ENCODE data around the gene CLEC3B.

DNA sequence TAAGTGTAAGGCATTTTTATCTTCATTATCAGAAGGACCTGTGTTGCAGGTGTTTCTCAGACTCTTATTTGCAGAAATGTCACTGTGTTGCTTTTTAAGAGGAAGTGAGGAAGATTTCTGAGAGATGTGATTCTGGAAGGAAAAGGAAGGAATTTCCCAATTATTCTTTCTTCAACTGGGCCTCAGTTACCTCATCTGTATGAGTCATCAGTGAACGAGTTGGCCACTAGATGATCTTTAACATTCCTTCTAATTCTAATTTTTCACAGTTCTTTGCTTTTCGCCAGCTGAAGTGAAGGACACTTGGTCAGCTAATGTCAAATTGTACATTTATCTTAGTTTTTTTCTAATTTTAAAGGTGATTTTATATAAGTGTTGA, 28.9 kb downstream of the CLEC3B start:
- no peak for TF ChIP-seq EZH2 (IDR thresholded peaks at IDR 0.05)
- TF ChIP-seq POLR2AphosphoS5 (IDR thresholded peaks at IDR 0.05; ENCODE audit: borderline replicate concordance, low read depth, low read length), result no peak

Measured in SK-N-MC (cell line).